Testis (tissue), 3 donors: ENCODE measurements around the gene MTARC2. TPM values are rescaled to one million over a fixed set of nuclear protein-coding genes. Genes with fewer than 3 reads are reported as not detected.
"Not testable (repeated sequence)": the region's sequence is repeated elsewhere in the genome, so short reads cannot be mapped to it uniquely, and the experiment has no call there.

Source experiments
- DNase-seq: peaks from one replicate; pipeline ENCODE4 v3.0.0-alpha.2; 2019
- H3K27ac ChIP-seq, 2 donors: fragments of 200-600 bp; sonication (generic); one replicate each; pipeline ENCODE4 v1.5.1; 2019
- H3K27me3 ChIP-seq: fragments of 200-600 bp; sonication (generic); one replicate; pipeline ENCODE4 v1.5.1; 2019
- H3K36me3 ChIP-seq: fragments of 200-600 bp; sonication (generic); one replicate; pipeline ENCODE4 v1.5.1; 2017; ENCODE audit warnings: low read depth; ENCODE audit errors: missing control alignments
- H3K4me1 ChIP-seq: fragments of 200-600 bp; sonication (generic); one replicate; pipeline ENCODE4 v1.5.1; 2019
- H3K4me3 ChIP-seq, 2 donors: fragments of 200-600 bp; sonication (generic); one replicate each; pipeline ENCODE4 v1.5.1; 2017 to 2019
- H3K9me3 ChIP-seq: fragments of 200-600 bp; sonication (generic); one replicate; pipeline ENCODE4 v1.5.1; 2017
- CTCF ChIP-seq, 3 experiments: fragments of 450-650 bp in 2 of 3; fragments of 200-600 bp in 1 of 3; sonication (generic) in 1 of 3; IDR thresholded peaks; one replicate each; pipeline ENCODE4 v1.5.1; 2016 to 2019; ENCODE audit warnings: antibody characterized with exemption in 3 of 3, mild to moderate bottlenecking in 2 of 3, moderate library complexity in 1 of 3
- POLR2A ChIP-seq: fragments of 450-650 bp; IDR thresholded peaks from one replicate; pipeline ENCODE4 v1.6.1; 2017; ENCODE audit warnings: antibody characterized with exemption, mild to moderate bottlenecking, moderate library complexity
- WGBS, 2 donors: methylation state at CpG; one replicate each; pipeline ENCODE4 v1.1.5; 2018; 5-methylcytosine and 5-hydroxymethylcytosine counted together
- intact Hi-C: fragments of 100-400 bp; cut with DNase I; formaldehyde crosslinking; loops from one replicate; pipeline ENCODE4 v1.15.1; 2023; ENCODE audit warnings: low total_unique reads
- polyA plus RNA-seq: library from polyadenylated mRNA; stranded (reverse); fragments of 350-450 nt; fragmentation: Illumina TruSeq; extraction: RNeasy Lipid Tissue Mini Kit (QIAGEN cat#74804); gene quantifications from one replicate; pipeline ENCODE4 v1.2.3, GENCODE V29; 2014; ENCODE audit warnings: low read depth, low replicate concordance; ENCODE audit not compliant: insufficient read depth
- total RNA-seq, 2 donors: library from RNA; depleted of rRNA; stranded (reverse); fragments of >200 nt; gene quantifications; one replicate each; pipeline ENCODE4 v1.2.3, GENCODE V29; 2016

The MTARC2 gene
- total and polyA plus RNA-seq, 3 donors from 2014 or later = 28.5 to 58.7 (median 56.7) TPM

- TF ChIP-seq CTCF (IDR thresholded peaks at IDR 0.05) (no peak), POLR2A (no peak)
- intact Hi-C loops = no loop called here
- WGBS, 2 donors = 67 to 72% methylated on average over 11 of the region's 11 CpGs
Measured at GRCh38 chr1:220734571-220735326, 13.4 kb upstream of the MTARC2 start.

GRCh38 chr1:220736283-220736682 is 11.8 kb upstream of the MTARC2 start:
- H3K9me3 ChIP-seq, H3K4me3 ChIP-seq, H3K27ac ChIP-seq, H3K36me3 ChIP-seq, intact Hi-C loops, DNase-seq, H3K4me1 ChIP-seq, H3K27me3 ChIP-seq: not testable (repeated sequence)
- 75 to 84% methylated on average over 7 of the region's 7 CpGs for WGBS, 2 donors

More at GRCh38 chr1:220734571-220735326, 13.4 kb upstream of the MTARC2 start:
- DNase-seq = no peak
- no peaks in the 10 kb centered on the region for H3K27me3 ChIP-seq
- H3K36me3 ChIP-seq = no peaks in the 10 kb centered on the region
- H3K4me1 ChIP-seq = peaks cover 7% of the 10 kb centered on the region
- no peaks in the 10 kb centered on the region for H3K9me3 ChIP-seq
- H3K4me3 ChIP-seq = no peak overlapping the region
- H3K27ac ChIP-seq = no peak overlapping the region

- Histone ChIP-seq H3K9me3 (no peaks in the 10 kb centered on the region), H3K36me3 (no peaks in the 10 kb centered on the region), H3K4me3 (no peak overlapping the region), H3K27me3 (no peaks in the 10 kb centered on the region), H3K4me1 (no peaks in the 10 kb centered on the region), H3K27ac (no peak overlapping the region)
- intact Hi-C loops = no loop called here
- WGBS, 2 donors = 79% methylated on average over 2 of the region's 2 CpGs
- DNase-seq = no peak
- no peak for TF ChIP-seq CTCF (IDR thresholded peaks at IDR 0.05)
- no peak for TF ChIP-seq POLR2A
Measured at GRCh38 chr1:220741349-220741748, 6.8 kb upstream of the MTARC2 start.

- intact Hi-C loops = no loop called here
- Histone ChIP-seq H3K4me1 (no peaks in the 10 kb centered on the region), H3K27me3 (no peaks in the 10 kb centered on the region), H3K9me3 (no peaks in the 10 kb centered on the region), H3K27ac (no peak overlapping the region), H3K4me3 (no peak overlapping the region), H3K36me3 (no peaks in the 10 kb centered on the region)
- 86 to 92% methylated on average over 1 of the region's 1 CpG for WGBS, 2 donors
- TF ChIP-seq POLR2A (no peak), CTCF (IDR thresholded peaks at IDR 0.05) (no peak)
- DNase-seq = no peak
Measured at GRCh38 chr1:220741825-220742224, 6.3 kb upstream of the MTARC2 start.

DNA sequence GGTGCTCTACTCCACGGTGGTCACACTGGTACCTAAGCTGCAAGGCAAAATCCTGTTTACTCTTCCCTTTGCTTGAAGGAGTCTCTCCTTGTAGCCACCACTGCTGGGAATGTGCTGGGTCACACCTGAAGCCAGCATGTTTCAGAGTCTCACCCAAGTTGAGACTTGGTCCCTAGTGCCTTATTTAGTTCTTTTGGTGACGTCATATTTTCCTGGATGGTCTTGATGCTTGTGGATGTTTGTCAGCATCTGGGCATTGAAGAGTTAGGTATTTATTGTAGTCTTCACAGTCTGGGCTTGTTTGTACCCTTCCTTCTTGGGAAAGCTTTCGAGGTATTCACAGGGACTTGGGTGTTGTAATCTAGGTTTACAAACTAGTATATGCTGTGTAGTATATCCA is 5.6 kb upstream of the MTARC2 start:
- H3K27ac ChIP-seq = no peak overlapping the region
- H3K36me3 ChIP-seq = no peaks in the 10 kb centered on the region
- no peak for TF ChIP-seq POLR2A
- no peak for TF ChIP-seq CTCF (IDR thresholded peaks at IDR 0.05)
- no peak overlapping the region for H3K4me3 ChIP-seq
- intact Hi-C loops = no loop called here
- DNase-seq = no peak
- no peaks in the 10 kb centered on the region for H3K9me3 ChIP-seq
- peaks cover 5% of the 10 kb centered on the region for H3K4me1 ChIP-seq
- WGBS, 2 donors = 86 to 95% methylated on average over 3 of the region's 3 CpGs
- no peaks in the 10 kb centered on the region for H3K27me3 ChIP-seq
